ENCODE data around the gene NSMCE1. TPM values are rescaled to one million over a fixed set of nuclear protein-coding genes. Genes with fewer than 3 reads are reported as not detected.
"Not testable (repeated sequence)": the region's sequence is repeated elsewhere in the genome, so short reads cannot be mapped to it uniquely, and the experiment has no call there.

NSMCE1 gene
- total and polyA plus RNA-seq, 3 donors from 2014 or later = 58.1 to 135 (median 71.1) TPM

DNA sequence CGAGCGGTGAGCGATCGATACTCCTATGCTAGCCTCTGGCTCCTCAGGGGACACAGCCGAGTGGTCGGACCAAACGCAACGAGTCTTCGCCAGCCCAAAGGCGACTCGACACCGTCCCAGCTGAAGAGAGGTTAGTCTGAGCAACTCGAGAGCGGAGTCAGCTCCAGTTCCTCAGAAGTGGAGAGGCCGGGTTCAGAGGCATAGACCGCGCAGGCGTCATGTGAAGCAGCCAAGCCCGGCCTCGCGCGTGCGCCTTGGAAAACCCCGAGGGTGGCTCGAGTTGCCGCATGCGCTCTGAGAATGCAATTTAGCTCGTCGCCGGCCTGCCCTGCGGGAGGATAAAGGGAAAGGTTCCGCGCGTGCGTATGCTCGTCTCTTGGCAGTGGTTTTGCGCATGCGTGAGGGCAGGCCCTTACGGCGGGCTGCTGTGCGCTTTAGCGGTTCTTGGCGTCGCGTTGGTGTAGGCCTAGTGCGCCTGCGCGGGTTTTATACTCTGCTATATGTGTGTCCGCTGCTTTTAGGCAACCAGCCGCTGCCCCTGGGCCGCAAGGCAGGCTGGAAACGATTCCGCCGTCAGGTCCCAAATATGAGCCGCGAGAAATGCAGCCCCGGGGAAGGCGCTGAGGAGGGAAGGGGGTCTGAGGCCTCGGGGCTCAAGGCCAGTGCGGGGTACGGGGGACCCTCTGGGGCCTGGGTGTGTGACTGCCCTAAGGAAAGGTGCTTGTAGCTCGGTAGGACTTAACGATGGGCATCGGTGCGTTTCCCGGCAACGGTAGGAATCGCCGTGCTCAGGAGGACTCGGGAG is 64.9 kb downstream of the NSMCE1 start, which contains the start of gene KDM8:
Gene KDM8, plus strand, starts transcription at position 20 of the 805 bp plus-strand sequence. CDS start 6,598 bp downstream, outside the sequence.
- Histone ChIP-seq H3K27me3 (no peaks in the 10 kb centered on the region), H3K4me1 (peaks cover 10% of the 10 kb centered on the region), H3K27ac (peak within 1 kb of the TSS; percentile 91 to 96), H3K36me3 (ENCODE audit: low read depth, missing control alignments) (no peaks in the 10 kb centered on the region), H3K4me3 (peak within 1 kb of the TSS; percentile 58 to 75), H3K9me3 (no peaks in the 10 kb centered on the region)
- peak; percentile 98 for DNase-seq
- no peak for TF ChIP-seq POLR2A (IDR thresholded peaks at IDR 0.05)
- TF ChIP-seq, protein P1, sequence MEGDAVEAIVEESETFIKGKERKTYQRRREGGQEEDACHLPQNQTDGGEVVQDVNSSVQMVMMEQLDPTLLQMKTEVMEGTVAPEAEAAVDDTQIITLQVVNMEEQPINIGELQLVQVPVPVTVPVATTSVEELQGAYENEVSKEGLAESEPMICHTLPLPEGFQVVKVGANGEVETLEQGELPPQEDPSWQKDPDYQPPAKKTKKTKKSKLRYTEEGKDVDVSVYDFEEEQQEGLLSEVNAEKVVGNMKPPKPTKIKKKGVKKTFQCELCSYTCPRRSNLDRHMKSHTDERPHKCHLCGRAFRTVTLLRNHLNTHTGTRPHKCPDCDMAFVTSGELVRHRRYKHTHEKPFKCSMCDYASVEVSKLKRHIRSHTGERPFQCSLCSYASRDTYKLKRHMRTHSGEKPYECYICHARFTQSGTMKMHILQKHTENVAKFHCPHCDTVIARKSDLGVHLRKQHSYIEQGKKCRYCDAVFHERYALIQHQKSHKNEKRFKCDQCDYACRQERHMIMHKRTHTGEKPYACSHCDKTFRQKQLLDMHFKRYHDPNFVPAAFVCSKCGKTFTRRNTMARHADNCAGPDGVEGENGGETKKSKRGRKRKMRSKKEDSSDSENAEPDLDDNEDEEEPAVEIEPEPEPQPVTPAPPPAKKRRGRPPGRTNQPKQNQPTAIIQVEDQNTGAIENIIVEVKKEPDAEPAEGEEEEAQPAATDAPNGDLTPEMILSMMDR (IDR thresholded peaks at IDR 0.05) = peak in 1 of 3 experiments; percentile 27
- WGBS, 2 donors = 0% methylated on average over 30 to 69 of the region's 70 CpGs
- intact Hi-C loops (cut with DNase I; ENCODE audit: low total_unique reads) = no loop called here

DNA sequence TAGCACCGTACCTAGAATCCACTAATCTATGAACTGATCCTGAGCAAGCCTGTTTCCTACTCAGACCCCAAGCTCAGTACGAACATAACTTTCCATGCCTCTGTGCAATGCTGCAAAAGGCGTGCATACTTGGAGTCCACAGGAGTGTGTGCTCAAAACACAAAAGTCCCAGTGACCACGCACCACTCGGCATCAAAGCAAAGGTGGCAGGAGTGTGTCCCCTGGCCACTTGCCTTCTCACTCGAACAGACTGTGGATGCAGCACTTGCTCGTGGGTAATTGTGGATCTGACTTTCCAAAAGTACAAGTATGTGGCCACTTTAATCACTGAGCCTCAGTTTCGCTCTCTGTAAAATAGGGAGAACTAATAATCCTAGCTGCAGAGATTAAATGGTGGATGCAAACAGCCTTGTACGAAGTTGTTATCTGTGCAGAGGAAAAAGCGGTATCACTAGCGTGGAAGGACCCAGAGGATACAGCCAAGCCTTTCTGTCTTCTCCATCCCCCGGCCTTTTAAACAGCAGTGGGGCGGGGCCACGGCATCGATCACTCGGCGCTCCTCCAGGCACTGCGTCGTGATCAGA is 65.6 kb downstream of the NSMCE1 start:
- peak; percentile 96 for DNase-seq
- no peak for TF ChIP-seq POLR2A (IDR thresholded peaks at IDR 0.05)
- TF ChIP-seq, protein P1 (IDR thresholded peaks at IDR 0.05) = no peak
- peak overlapping the region; percentile 58 to 75 for H3K4me3 ChIP-seq
- intact Hi-C loops (cut with DNase I; ENCODE audit: low total_unique reads) = no loop called here
- no peaks in the 10 kb centered on the region for H3K9me3 ChIP-seq
- 20 to 28% methylated on average over 11 to 19 of the region's 19 CpGs for WGBS, 2 donors
- peaks cover 10% of the 10 kb centered on the region for H3K4me1 ChIP-seq
- H3K27me3 ChIP-seq = no peaks in the 10 kb centered on the region
- H3K36me3 ChIP-seq (ENCODE audit: low read depth, missing control alignments) = no peaks in the 10 kb centered on the region
- peak overlapping the region; percentile 91 to 96 for H3K27ac ChIP-seq

DNA sequence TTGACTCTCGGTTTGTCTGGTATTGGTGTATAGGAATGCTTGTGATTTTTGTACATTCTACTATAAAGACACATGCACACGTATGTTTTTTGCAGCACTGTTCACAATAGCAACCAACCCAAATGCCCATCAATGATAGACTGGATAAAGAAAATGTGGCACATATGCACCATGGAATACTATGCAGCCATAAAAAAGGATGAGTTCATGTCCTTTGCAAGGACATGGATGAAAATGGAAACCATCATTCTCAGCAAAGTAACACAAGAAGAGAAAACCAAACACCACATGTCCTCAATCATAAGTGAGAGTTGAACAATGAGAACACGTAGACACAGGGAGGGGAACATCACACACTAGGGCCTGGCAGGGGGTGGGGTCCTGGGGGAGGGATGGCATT is 67.7 kb downstream of the NSMCE1 start:
- DNase-seq; intact Hi-C loops (cut with DNase I; ENCODE audit: low total_unique reads); H3K27me3 ChIP-seq; H3K4me3 ChIP-seq; H3K27ac ChIP-seq; H3K36me3 ChIP-seq (ENCODE audit: low read depth, missing control alignments); H3K9me3 ChIP-seq; H3K4me1 ChIP-seq: not testable (repeated sequence)
- 93 to 95% methylated on average over 3 of the region's 3 CpGs for WGBS, 2 donors

DNA sequence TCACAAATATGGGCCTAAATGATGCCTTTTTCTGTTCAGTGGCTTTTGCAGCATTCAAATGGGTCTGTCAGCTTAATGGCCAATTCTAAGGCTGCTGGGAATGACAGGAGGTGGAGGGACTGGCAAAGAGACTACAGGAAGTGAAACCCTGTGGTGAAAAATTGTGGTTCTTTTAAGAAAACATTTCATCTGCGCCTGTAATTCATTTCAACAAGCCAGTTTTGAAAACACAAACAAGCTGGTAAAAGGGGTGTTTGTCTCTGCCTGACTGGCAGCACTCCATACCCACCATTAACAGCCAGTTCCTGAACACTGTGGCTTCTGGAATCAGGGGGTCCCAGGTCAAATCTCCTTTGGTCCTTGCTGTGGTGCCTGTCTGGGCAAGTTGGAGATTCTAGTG is 68.8 kb downstream of the NSMCE1 start:
- DNase-seq = no peak
- H3K27me3 ChIP-seq = no peaks in the 10 kb centered on the region
- intact Hi-C loops (cut with DNase I; ENCODE audit: low total_unique reads) = no loop called here
- H3K9me3 ChIP-seq = no peaks in the 10 kb centered on the region
- H3K4me3 ChIP-seq = no peak overlapping the region
- TF ChIP-seq POLR2A (IDR thresholded peaks at IDR 0.05) = no peak
- TF ChIP-seq, protein P1 (IDR thresholded peaks at IDR 0.05) = no peak
- 69 to 70% methylated on average over 1 of the region's 1 CpG for WGBS, 2 donors
- peaks cover 9% of the 10 kb centered on the region for H3K4me1 ChIP-seq
- H3K36me3 ChIP-seq (ENCODE audit: low read depth, missing control alignments) = no peaks in the 10 kb centered on the region
- no peak overlapping the region for H3K27ac ChIP-seq

DNA sequence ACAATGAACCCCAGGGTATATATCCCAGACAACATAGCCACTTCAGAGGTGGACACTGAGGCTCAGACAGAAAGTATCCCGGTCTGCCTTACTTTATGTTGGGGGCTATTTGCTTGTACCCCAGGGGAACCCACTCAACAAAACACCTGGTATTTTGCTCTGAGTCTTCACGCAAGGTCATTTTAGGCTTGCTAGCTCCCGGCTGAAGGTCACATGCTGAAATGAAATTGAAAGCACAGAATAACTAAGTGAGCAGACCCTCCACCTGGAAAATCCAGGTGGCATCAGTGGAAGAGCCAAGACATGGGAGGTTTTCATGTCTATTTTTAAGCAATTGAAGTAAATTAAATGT is 69.4 kb downstream of the NSMCE1 start:
- Histone ChIP-seq H3K27ac (no peak overlapping the region), H3K36me3 (ENCODE audit: low read depth, missing control alignments) (no peaks in the 10 kb centered on the region), H3K9me3 (no peaks in the 10 kb centered on the region), H3K4me1 (peaks cover 4% of the 10 kb centered on the region), H3K27me3 (no peaks in the 10 kb centered on the region), H3K4me3 (no peak overlapping the region)
- no peak for TF ChIP-seq POLR2A (IDR thresholded peaks at IDR 0.05)
- TF ChIP-seq, protein P1 (IDR thresholded peaks at IDR 0.05) = no peak
- intact Hi-C loops (cut with DNase I; ENCODE audit: low total_unique reads) = no loop called here
- no peak for DNase-seq
- 77 to 88% methylated on average over 3 of the region's 3 CpGs for WGBS, 2 donors

Measured in testis (tissue), 3 donors.